T-helper 22 cell (primary cell): ENCODE measurements around the gene OR8A1.
"Not testable (repeated sequence)": the region's sequence is repeated elsewhere in the genome, so short reads cannot be mapped to it uniquely, and the experiment has no call there.

Experiments used
- DNase-seq: peaks from one replicate; pipeline ENCODE4 v3.0.0-alpha.2; 2020; ENCODE audit warnings: low read depth

The OR8A1 gene

DNA sequence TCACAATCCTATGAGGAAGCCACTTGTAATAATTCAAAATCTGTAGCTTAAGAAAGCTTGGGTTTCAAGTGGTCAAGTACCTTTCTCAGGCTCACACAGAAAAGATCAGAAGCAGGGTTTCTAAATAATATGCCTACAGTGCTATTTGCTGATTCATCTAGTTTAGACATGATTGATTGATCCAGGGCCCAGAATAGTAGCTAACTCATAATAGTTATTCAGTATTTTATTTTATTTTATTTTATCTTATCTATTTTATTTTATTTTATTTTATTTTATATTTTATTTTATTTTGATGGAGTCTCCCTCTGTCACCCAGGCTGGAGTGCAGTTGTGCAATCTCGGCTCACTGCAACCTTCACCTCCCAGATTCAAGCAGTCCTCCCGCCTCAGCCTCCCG lies 25.5 kb downstream of the OR8A1 start:
- no peak for DNase-seq

- DNase-seq: no peak
These were observed 27.8 kb downstream of the OR8A1 start for GRCh38 chr11:124597626-124598025.

GRCh38 chr11:124600621-124601320 lies 31.0 kb downstream of the OR8A1 start:
- no peak for DNase-seq

GRCh38 chr11:124602193-124602592 lies 32.4 kb downstream of the OR8A1 start:
- DNase-seq: no peak

DNA sequence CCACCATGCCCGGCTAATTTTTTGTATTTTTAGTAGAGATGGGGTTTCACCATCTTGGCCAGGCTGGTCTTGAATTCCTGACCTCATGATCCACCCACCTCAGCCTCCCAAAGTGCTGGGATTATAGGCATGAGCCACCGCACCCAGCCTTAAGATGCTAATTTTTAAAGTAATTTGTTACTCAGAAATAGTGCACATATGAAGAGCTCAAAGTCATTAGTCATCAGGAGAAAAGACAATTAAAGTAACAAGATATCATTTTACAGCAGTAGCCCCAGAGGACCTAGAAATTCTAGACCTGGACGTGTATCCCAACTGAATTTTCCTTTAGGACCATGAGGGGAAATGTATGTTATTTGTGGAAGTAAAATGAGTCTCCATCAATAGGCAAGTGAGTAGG lies 32.9 kb downstream of the OR8A1 start:
- DNase-seq: not testable (repeated sequence)

- no peak for DNase-seq
These were observed 35.9 kb downstream of the OR8A1 start for GRCh38 chr11:124605719-124606118.

GRCh38 chr11:124608147-124608546 lies 38.4 kb downstream of the OR8A1 start:
- DNase-seq: no peak

DNA sequence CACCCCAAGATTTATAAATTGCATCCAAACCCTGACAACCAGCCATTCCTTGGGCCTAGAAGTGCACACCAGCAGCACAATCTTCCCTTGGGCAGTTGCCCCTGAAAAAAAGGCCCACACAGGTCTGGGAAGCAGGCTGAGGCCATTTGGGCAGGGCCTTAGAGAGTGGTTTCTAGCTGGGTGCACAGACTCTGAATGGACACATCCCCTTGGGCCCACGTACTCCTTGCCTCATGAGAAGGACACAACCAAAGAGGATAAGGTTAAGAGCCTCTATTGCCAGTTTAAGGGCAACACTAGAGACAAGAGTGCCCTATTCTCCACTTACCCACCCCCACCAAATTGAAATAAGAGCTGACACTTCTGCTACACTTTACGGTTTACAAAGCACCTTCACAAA lies 40.5 kb downstream of the OR8A1 start:
- no peak for DNase-seq

DNA sequence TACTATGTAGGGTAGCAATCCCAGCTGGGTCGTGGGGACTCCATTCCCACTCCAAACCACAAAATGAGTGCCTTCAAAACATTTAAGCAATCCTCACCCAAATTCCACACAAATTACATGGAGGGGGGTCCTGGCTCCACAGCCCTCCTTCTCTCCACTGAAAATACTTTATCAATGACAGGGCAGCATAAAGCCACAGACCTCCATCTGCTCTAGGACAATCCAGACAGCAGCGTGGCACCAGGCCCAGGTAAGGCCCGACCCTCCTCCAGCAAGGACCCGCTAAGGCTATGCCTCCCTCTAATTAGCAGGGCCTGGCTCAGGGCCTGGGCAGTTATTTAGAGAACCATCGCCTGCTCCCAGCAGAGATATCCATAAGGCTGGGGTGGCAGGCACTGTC lies 41.3 kb downstream of the OR8A1 start, which contains the start of gene PANX3:
Gene PANX3 (plus strand): TSS at position 365 of the 400 bp plus-strand sequence. CDS start 129 bp downstream, outside the sequence.
- DNase-seq: no peak

DNA sequence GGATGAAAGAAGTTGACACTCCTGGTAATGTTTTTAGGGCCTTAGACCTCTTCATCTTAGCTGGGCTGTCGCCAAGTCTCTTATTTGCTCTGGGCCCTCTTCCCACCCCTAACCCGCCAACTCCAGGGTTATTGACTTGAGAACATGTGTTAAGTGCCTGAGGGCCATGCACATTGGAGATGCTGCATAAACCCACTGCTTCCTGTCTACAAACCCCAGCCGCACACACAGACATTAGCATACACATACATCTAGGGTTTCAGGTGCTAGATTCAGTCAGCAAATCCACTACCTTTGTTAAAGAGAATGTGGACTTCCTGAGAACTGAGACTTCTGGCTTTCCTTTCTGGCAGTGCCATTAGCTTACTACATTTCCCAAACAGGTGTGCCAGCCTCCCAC lies 42.2 kb downstream of the OR8A1 start:
- DNase-seq: no peak

DNA sequence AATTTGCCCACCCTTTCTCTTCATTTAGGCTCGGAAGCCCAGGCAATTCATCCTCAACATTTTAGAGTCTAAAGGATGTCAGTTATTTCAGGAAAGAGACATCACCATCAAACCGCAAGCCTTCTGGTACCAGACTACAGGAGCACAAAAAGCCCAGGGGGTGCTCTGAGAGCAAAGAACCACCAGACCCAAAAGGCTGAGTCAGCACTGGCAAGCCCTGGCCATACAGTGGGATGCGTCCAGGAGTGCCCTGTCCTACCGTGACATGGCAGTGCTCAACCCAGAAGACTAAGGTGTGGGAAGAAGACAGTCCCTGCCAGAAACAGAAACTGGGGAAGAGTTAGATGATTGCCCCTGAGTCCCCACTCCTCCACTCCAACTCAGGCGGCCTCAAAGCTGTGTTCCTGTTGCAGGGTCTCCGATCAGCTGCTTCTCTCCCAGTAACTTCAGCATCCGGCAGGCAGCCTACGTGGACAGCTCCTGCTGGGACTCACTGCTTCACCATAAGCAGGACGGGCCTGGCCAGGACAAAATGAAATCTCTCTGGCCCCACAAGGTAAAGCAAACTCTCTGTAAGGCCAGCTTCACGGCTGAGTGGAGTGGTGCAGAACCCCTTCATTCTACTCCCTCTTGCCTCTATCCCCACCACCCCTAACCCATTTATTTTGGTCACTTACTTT lies 42.9 kb downstream of the OR8A1 start:
- DNase-seq: no peak

GRCh38 chr11:124618863-124619262 lies 49.1 kb downstream of the OR8A1 start:
- no peak for DNase-seq
